Endothelial cell of umbilical vein (primary cell): ENCODE results near the gene LDOC1. TPM values are rescaled to one million over a fixed set of nuclear protein-coding genes. Genes with fewer than 3 reads are reported as not detected.

Source experiments
- BruUV-seq: library from RNA; stranded (reverse); fragments of 400-500 nt; replicated peaks from 2 replicates; lab custom pipeline; 2021; lab: Mats Ljungman, UMichigan
- CTCF ChIA-PET: fragments of 300-600, 350-600 bp; sonication (Branson Sonifier 250); formaldehyde crosslinking; loops from one replicate; lab custom pipeline; 2021; ENCODE audit warnings: antibody characterized with exemption, inconsistent platforms; lab: Charles Lee
- POLR2A ChIA-PET: fragments of 300-600, 350-600 bp; sonication (Branson Sonifier 250); formaldehyde crosslinking; loops from one replicate; lab custom pipeline; 2021; ENCODE audit warnings: antibody characterized with exemption, inconsistent platforms; lab: Charles Lee
- DNase-seq: peaks from one replicate; pipeline ENCODE4 v3.0.0-alpha.2; 2011; ENCODE audit warnings: low read depth, low spot score
- FAIRE-seq: peaks from 2 replicates; lab custom pipeline; 2011; peaks lifted over from hg19 to GRCh38; lab: Jason Lieb, UNC
- H2AFZ ChIP-seq: 2 replicates; pipeline ENCODE4 v1.6.0; 2012; ENCODE audit warnings: low read depth, low read length, control low read depth, inconsistent platforms
- H3K27ac ChIP-seq: 2 replicates; pipeline ENCODE4 v1.5.1; 2011; ENCODE audit warnings: low read depth, mild to moderate bottlenecking, control low read depth, low read length, moderate library complexity; ENCODE audit not compliant: insufficient read depth
- H3K27me3 ChIP-seq, 2 experiments: 2 replicates each; pipeline versions ENCODE4 v1.6.0 to v1.6.1; 2011; ENCODE audit warnings: low read length in 2 of 2, mixed read lengths in 1 of 2; ENCODE audit not compliant: control insufficient read depth in 2 of 2, insufficient read depth in 2 of 2
- H3K36me3 ChIP-seq, 2 experiments: 2 replicates in 1 of 2; 3 replicates in 1 of 2; pipeline ENCODE4 v1.5.1; 2011; ENCODE audit warnings: low read length in 2 of 2, mild to moderate bottlenecking in 1 of 2, moderate library complexity in 1 of 2; ENCODE audit not compliant: control insufficient read depth in 2 of 2, insufficient read depth in 2 of 2; ENCODE audit errors: extremely low read depth in 1 of 2
- H3K4me1 ChIP-seq: 3 replicates; pipeline ENCODE4 v1.5.1; 2011; ENCODE audit warnings: mild to moderate bottlenecking, low read length; ENCODE audit not compliant: control insufficient read depth, insufficient read depth; ENCODE audit errors: extremely low read depth
- H3K4me2 ChIP-seq: 2 replicates; pipeline ENCODE4 v1.6.1; 2011; ENCODE audit warnings: low read length, control low read depth, mixed read lengths; ENCODE audit not compliant: insufficient read depth
- H3K4me3 ChIP-seq, 3 experiments: fragments of 200-600 bp in 1 of 3; sonication (generic), shearing (Covaris generic) in 1 of 3; replicated peaks in 1 of 3; 2 replicates each; pipeline ENCODE4 v1.5.1; 2011 to 2016; ENCODE audit warnings: control low read depth in 3 of 3, low read length in 3 of 3, mild to moderate bottlenecking in 2 of 3, inconsistent platforms in 1 of 3, low read depth in 1 of 3, moderate library complexity in 1 of 3; ENCODE audit not compliant: insufficient read depth in 1 of 3
- H3K79me2 ChIP-seq: 2 replicates; pipeline ENCODE4 v1.6.0; 2012; ENCODE audit warnings: low read length, inconsistent platforms; ENCODE audit not compliant: control insufficient read depth, insufficient read depth
- H3K9ac ChIP-seq: replicated peaks from 2 replicates; pipeline ENCODE3; 2011; ENCODE audit warnings: low read length, control low read depth; ENCODE audit not compliant: insufficient read depth; ENCODE audit errors: extremely low read depth
- H3K9me1 ChIP-seq: replicated peaks from 3 replicates; pipeline ENCODE4 v1.6.0; 2011; ENCODE audit warnings: mild to moderate bottlenecking, low read length; ENCODE audit not compliant: control insufficient read depth, insufficient read depth; ENCODE audit errors: extremely low read depth
- H3K9me3 ChIP-seq: replicated peaks from 2 replicates; pipeline ENCODE4 v1.5.1; 2012; ENCODE audit warnings: low read length, inconsistent platforms; ENCODE audit not compliant: control insufficient read depth, insufficient read depth
- H4K20me1 ChIP-seq: replicated peaks from 2 replicates; pipeline ENCODE3; 2011; ENCODE audit warnings: mild to moderate bottlenecking, low read length; ENCODE audit not compliant: control insufficient read depth, insufficient read depth; ENCODE audit errors: extremely low read depth
- CTCF ChIP-seq, 2 donors: IDR thresholded peaks; 1 replicate in 1 of 2; 2 replicates in 1 of 2; pipeline ENCODE4 v1.5.1; 2011; ENCODE audit warnings: low read length in 2 of 2, mild to moderate bottlenecking in 2 of 2, moderate library complexity in 2 of 2, control low read depth in 1 of 2, inconsistent platforms in 1 of 2, low read depth in 1 of 2; ENCODE audit not compliant: insufficient read depth in 1 of 2; ENCODE audit errors: extremely low read depth in 1 of 2
- EZH2 ChIP-seq: IDR thresholded peaks from 2 replicates; pipeline ENCODE4 v1.6.1; 2012; ENCODE audit warnings: borderline replicate concordance, low read depth, mild to moderate bottlenecking, moderate library complexity, low read length, inconsistent platforms; ENCODE audit not compliant: severe bottlenecking
- FOS ChIP-seq: IDR thresholded peaks from 2 replicates; pipeline ENCODE4 v1.6.1; 2011; ENCODE audit warnings: mild to moderate bottlenecking, low read length, moderate library complexity, borderline replicate concordance; ENCODE audit not compliant: insufficient read depth
- GATA2 ChIP-seq: IDR thresholded peaks from 2 replicates; pipeline ENCODE4 v1.7.0; 2011; ENCODE audit warnings: low read depth, mild to moderate bottlenecking, moderate library complexity, mixed read lengths, low read length; ENCODE audit not compliant: insufficient read length, insufficient read depth
- JUN ChIP-seq: IDR thresholded peaks from 2 replicates; pipeline ENCODE4 v1.6.1; 2011; ENCODE audit warnings: borderline replicate concordance, low read depth; ENCODE audit not compliant: insufficient read length, insufficient read depth
- MAX ChIP-seq: IDR thresholded peaks from 2 replicates; pipeline ENCODE4 v1.6.1; 2011; ENCODE audit not compliant: insufficient read depth, insufficient read length
- MYC ChIP-seq: IDR thresholded peaks from one replicate; pipeline ENCODE4 v1.6.1; 2011; ENCODE audit warnings: mild to moderate bottlenecking, low read depth, low read length
- POLR2A ChIP-seq: IDR thresholded peaks from 2 replicates; pipeline ENCODE4 v1.6.1; 2012; ENCODE audit warnings: low read depth, mild to moderate bottlenecking, control low read depth, low read length
- POLR2AphosphoS5 ChIP-seq: IDR thresholded peaks from 2 replicates; pipeline ENCODE4 v1.6.1; 2012; ENCODE audit warnings: low read depth, mild to moderate bottlenecking, control low read depth, low read length, moderate library complexity; ENCODE audit not compliant: insufficient read depth
- dilution Hi-C: fragments of 300-500 bp; cut with MboI; formaldehyde crosslinking; loops from one replicate; pipeline ENCODE4 v1.15.0; 2019; ENCODE audit warnings: low sequenced_read_pairs; ENCODE audit not compliant: extremely low pct_ligation_motif_present
- intact Hi-C: fragments of 100-400 bp; cut with micrococcal nuclease; formaldehyde crosslinking; loops from one replicate; pipeline ENCODE4 v1.10.0; 2022
- polyA plus RNA-seq, 4 experiments: library from polyadenylated mRNA; depleted of rRNA in 3 of 4; stranded (reverse) in 3 of 4; unstranded in 1 of 4; fragments of >200 nt; gene quantifications; 2 replicates each; pipeline versions ENCODE4 v1.2.1 to v1.2.3, GENCODE V29; 2011 to 2012; ENCODE audit warnings: missing spikeins in 1 of 4
- total RNA-seq: library from RNA; stranded (reverse); gene quantifications from 2 replicates; pipeline ENCODE4 v1.2.3, GENCODE V29; 2021

The LDOC1 gene
- total and polyA plus RNA-seq, 2 donors (not counting 3 experiments of a cell fraction or from before 2014, with no cell fraction given): 23.0 to 51.4 TPM

DNA sequence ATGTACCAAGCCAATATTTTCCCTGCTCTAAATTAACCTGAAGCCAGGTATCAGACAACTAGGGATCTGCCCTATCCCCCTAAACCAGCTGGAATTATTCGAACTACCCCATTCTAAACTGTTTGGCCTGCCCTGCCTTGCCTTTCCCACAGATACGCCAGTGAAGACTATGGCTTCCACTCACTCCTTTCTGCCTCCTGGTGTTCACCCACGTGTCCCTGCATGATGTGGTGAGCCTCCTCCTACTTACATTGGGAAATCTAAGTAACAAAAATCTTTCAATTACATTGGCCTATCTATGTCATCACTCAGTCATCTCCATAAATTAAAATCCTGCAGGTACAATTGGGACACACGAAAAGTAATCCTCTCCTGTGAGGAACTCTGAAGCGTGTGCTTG is 6.1 kb upstream of the LDOC1 start:
- no peaks in the 10 kb centered on the region for H3K79me2 ChIP-seq
- H3K36me3 ChIP-seq: no peaks in the 10 kb centered on the region
- H4K20me1 ChIP-seq: no peaks in the 10 kb centered on the region
- BruUV-seq: no TSS peak
- FAIRE-seq: no peak
- no peaks in the 10 kb centered on the region for H3K27me3 ChIP-seq
- no peaks in the 10 kb centered on the region for H3K9me1 ChIP-seq
- POLR2A ChIA-PET: no interaction called here
- no peaks in the 10 kb centered on the region for H3K9me3 ChIP-seq
- intact Hi-C loops (no loop called here), dilution Hi-C loops (no loop called here)
- H3K4me2 ChIP-seq: no peak overlapping the region
- TF ChIP-seq POLR2AphosphoS5: no peak
- no peak for TF ChIP-seq GATA2
- TF ChIP-seq CTCF (IDR thresholded peaks at IDR 0.05; ENCODE audit: extremely low read depth in 1 of 2, insufficient read depth in 1 of 2, low read depth in 1 of 2, low read length in 2 of 2): no peak
- no peak for TF ChIP-seq MYC
- no peak for TF ChIP-seq JUN
- no peak for TF ChIP-seq POLR2A
- no peak for TF ChIP-seq EZH2
- no peak overlapping the region for H3K27ac ChIP-seq
- no peak overlapping the region for H3K9ac ChIP-seq
- CTCF ChIA-PET: no interaction called here
- H2AFZ ChIP-seq: no peak overlapping the region
- no peak for DNase-seq
- no peaks in the 10 kb centered on the region for H3K4me1 ChIP-seq
- H3K4me3 ChIP-seq: no peak overlapping the region

DNA sequence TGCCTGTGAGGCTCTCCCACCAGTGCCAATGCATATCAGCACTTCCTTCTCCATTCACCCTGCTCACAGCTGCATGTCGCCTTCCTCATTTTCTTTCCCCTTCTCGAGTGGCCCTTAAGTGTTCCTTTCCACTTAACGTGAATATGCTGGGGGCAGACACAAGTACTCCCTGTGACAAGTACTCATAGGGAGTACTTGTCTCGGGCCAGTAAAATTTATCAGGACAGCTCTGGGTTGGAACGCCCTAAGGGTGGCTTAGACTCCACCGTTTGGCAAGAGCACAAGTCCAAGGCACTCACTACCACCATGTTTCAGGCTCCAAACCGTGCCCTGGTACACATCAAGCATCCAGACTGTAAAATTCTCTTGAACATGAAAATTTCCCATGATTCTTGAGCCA is 3.9 kb upstream of the LDOC1 start:
- no TSS peak for BruUV-seq
- Histone ChIP-seq H3K4me2 (no peak overlapping the region), H2AFZ (no peak overlapping the region), H3K27me3 (no peaks in the 10 kb centered on the region), H3K4me3 (no peak overlapping the region), H3K4me1 (peaks cover 5% of the 10 kb centered on the region), H3K36me3 (no peaks in the 10 kb centered on the region), H3K9me1 (no peaks in the 10 kb centered on the region), H3K27ac (no peak overlapping the region), H4K20me1 (no peaks in the 10 kb centered on the region), H3K9me3 (no peaks in the 10 kb centered on the region), H3K79me2 (peaks cover 3% of the 10 kb centered on the region), H3K9ac (no peak overlapping the region)
- no peak for DNase-seq
- dilution Hi-C loops: no loop called here
- FAIRE-seq: no peak
- TF ChIP-seq MAX (no peak), MYC (no peak), GATA2 (no peak), POLR2A (no peak), CTCF (IDR thresholded peaks at IDR 0.05; ENCODE audit: extremely low read depth in 1 of 2, insufficient read depth in 1 of 2, low read depth in 1 of 2, low read length in 2 of 2) (no peak), EZH2 (no peak), JUN (no peak), FOS (no peak), POLR2AphosphoS5 (no peak)
- POLR2A ChIA-PET: no interaction called here
- intact Hi-C loops: no loop called here
- CTCF ChIA-PET: no interaction called here
